Type B pancreatic cell (in vitro differentiated cells): Measurements from ENCODE around the gene CHTF18. TPM values are rescaled to one million over a fixed set of nuclear protein-coding genes. Genes with fewer than 3 reads are reported as not detected.

ENCODE experiments used
- DNase-seq: peaks from one replicate; pipeline ENCODE4 v3.0.0; 2021; ENCODE audit warnings: mixed read lengths; ENCODE audit not compliant: unreplicated experiment; ENCODE audit errors: extremely low spot score
- H3K27ac Mint-ChIP-seq: 2 replicates; pipeline ENCODE4 v1.8.0; 2021; ENCODE audit warnings: mild to moderate bottlenecking, mixed read lengths
- H3K27me3 Mint-ChIP-seq: 2 replicates; pipeline ENCODE4 v1.8.0; 2021; ENCODE audit warnings: mixed read lengths
- H3K36me3 Mint-ChIP-seq: 2 replicates; pipeline ENCODE4 v1.8.0; 2021; ENCODE audit warnings: mixed read lengths
- H3K4me1 Mint-ChIP-seq: one replicate; pipeline ENCODE4 v1.8.0; 2021; ENCODE audit warnings: mixed read lengths; ENCODE audit not compliant: unreplicated experiment
- H3K4me3 Mint-ChIP-seq: 2 replicates; pipeline ENCODE4 v1.8.0; 2021; ENCODE audit warnings: mild to moderate bottlenecking, mixed read lengths
- H3K9me3 Mint-ChIP-seq: 2 replicates; pipeline ENCODE4 v1.8.0; 2021; ENCODE audit warnings: mixed read lengths
- CTCF ChIP-seq: fragments of 200-600 bp; sonication (generic); conservative IDR thresholded peaks from 2 replicates; pipeline ENCODE4 v1.5.0; 2021; ENCODE audit warnings: antibody characterized with exemption, mild to moderate bottlenecking
- microRNA-seq: library from miRNA; unstranded; fragments of <30 nt; microRNA quantifications from one replicate; pipeline ENCODE4, GENCODE V29; 2020
- total RNA-seq: library from RNA; stranded (reverse); gene quantifications from 2 replicates; pipeline ENCODE4 v1.2.1, GENCODE V29; 2021; ENCODE audit warnings: low replicate concordance

The CHTF18 gene
- total RNA-seq, 1 donor from 2014 or later: 105 TPM

GRCh38 chr16:842711-843560 is 54.5 kb downstream of the CHTF18 start:
- DNase-seq: no peak
- Mint-ChIP-seq H3K4me1 (no peaks in the 10 kb centered on the region), H3K9me3 (no peaks in the 10 kb centered on the region), H3K27me3 (no peaks in the 10 kb centered on the region), H3K4me3 (no peak overlapping the region), H3K36me3 (no peaks in the 10 kb centered on the region), H3K27ac (no peak overlapping the region)
- TF ChIP-seq CTCF: no peak

- no peaks in the 10 kb centered on the region for H3K36me3 Mint-ChIP-seq
- no peak for TF ChIP-seq CTCF
- no peaks in the 10 kb centered on the region for H3K27me3 Mint-ChIP-seq
- no peaks in the 10 kb centered on the region for H3K4me1 Mint-ChIP-seq
- DNase-seq: no peak
- no peak overlapping the region for H3K4me3 Mint-ChIP-seq
- no peaks in the 10 kb centered on the region for H3K9me3 Mint-ChIP-seq
- no peak overlapping the region for H3K27ac Mint-ChIP-seq
Observed at GRCh38 chr16:843771-844170, 55.4 kb downstream of the CHTF18 start.

GRCh38 chr16:844638-845350 is 56.4 kb downstream of the CHTF18 start:
- no peak for DNase-seq
- TF ChIP-seq CTCF: no peak
- no peaks in the 10 kb centered on the region for H3K36me3 Mint-ChIP-seq
- no peaks in the 10 kb centered on the region for H3K4me1 Mint-ChIP-seq
- no peak overlapping the region for H3K4me3 Mint-ChIP-seq
- peaks cover under 1% of the 10 kb centered on the region for H3K9me3 Mint-ChIP-seq
- no peak overlapping the region for H3K27ac Mint-ChIP-seq
- H3K27me3 Mint-ChIP-seq: no peaks in the 10 kb centered on the region

- Mint-ChIP-seq H3K27me3 (no peaks in the 10 kb centered on the region), H3K9me3 (peaks cover 6% of the 10 kb centered on the region), H3K27ac (no peak overlapping the region), H3K36me3 (no peaks in the 10 kb centered on the region), H3K4me1 (no peaks in the 10 kb centered on the region), H3K4me3 (no peak overlapping the region)
- no peak for TF ChIP-seq CTCF
- DNase-seq: no peak
Observed at GRCh38 chr16:845351-845745, 56.9 kb downstream of the CHTF18 start.

DNA sequence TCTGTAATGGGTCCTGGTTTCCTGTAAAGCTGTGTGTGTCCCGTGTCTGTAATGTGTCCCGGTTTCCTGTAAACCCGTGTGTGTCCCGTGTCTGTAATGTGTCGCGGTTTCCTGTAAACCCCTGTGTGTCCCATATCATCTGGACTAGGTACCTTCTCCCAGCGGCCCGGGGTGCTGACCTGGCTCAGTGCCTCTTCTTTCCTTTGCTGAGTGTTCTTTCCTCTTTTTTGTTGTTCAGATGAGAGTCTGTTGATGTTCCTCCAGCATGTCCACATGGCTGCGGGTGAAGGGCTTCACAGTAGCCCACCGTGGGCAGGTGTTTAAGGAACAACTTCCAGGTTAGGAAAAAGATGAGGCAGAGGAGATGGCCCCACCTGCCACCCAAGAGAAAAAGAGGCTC is 58.7 kb downstream of the CHTF18 start:
- no peak for DNase-seq
- Mint-ChIP-seq H3K4me1 (no peaks in the 10 kb centered on the region), H3K27me3 (no peaks in the 10 kb centered on the region), H3K4me3 (no peak overlapping the region), H3K27ac (no peak overlapping the region), H3K36me3 (no peaks in the 10 kb centered on the region), H3K9me3 (peaks cover 8% of the 10 kb centered on the region)
- no peak for TF ChIP-seq CTCF

Small RNAs within 50 kb of the gene (microRNA-seq; reads per million reads assigned to microRNA genes)
- not detected for gene MIR662

Other genes starting within 250 kb of the CHTF18 start
- 0.12 TPM in 2 replicates for gene PRR35, start 228.2 kb upstream of the CHTF18 start, total RNA-seq
- gene NHLRC4, start 221.6 kb upstream of the CHTF18 start, total RNA-seq: 0.52 and 1.4 TPM in 2 replicates
- gene PIGQ, start 218.7 kb upstream of the CHTF18 start, total RNA-seq: 58.2 and 83.5 TPM in 2 replicates
- 21.4 and 26.5 TPM in 2 replicates for gene RAB40C, start 198.6 kb upstream of the CHTF18 start, total RNA-seq
- 0.71 and 9.0 TPM in 2 replicates for gene WFIKKN1, start 157.6 kb upstream of the CHTF18 start, total RNA-seq
- 74.4 and 77.0 TPM in 2 replicates for gene METTL26, start 152.3 kb upstream of the CHTF18 start, total RNA-seq
- 36.8 and 39.1 TPM in 2 replicates for gene MCRIP2, start 146.8 kb upstream of the CHTF18 start, total RNA-seq
- 75.8 and 102 TPM in 2 replicates for gene WDR90, start 139.3 kb upstream of the CHTF18 start, total RNA-seq
- gene RHOT2, start 120.5 kb upstream of the CHTF18 start, total RNA-seq: 146 and 163 TPM in 2 replicates
- gene RHBDL1, start 112.9 kb upstream of the CHTF18 start, total RNA-seq: 2.2 and 2.7 TPM in 2 replicates
- gene STUB1, start 108.2 kb upstream of the CHTF18 start, total RNA-seq: 74.7 and 80.3 TPM in 2 replicates
- gene JMJD8, start 104.3 kb upstream of the CHTF18 start, total RNA-seq: 63.3 and 65.2 TPM in 2 replicates
- 18.2 and 21.0 TPM in 2 replicates for gene WDR24, start 98.2 kb upstream of the CHTF18 start, total RNA-seq
- 3.9 and 4.3 TPM in 2 replicates for gene FBXL16, start 82.8 kb upstream of the CHTF18 start, total RNA-seq
- 37.0 and 97.1 TPM in 2 replicates for gene METRN, start 73.5 kb upstream of the CHTF18 start, total RNA-seq
- 33.5 and 34.8 TPM in 2 replicates for gene ANTKMT, start 67.5 kb upstream of the CHTF18 start, total RNA-seq
- gene CCDC78, start 62.2 kb upstream of the CHTF18 start, total RNA-seq: 1.2 and 3.9 TPM in 2 replicates
- gene HAGHL, start 61.5 kb upstream of the CHTF18 start, total RNA-seq: 5.6 and 8.5 TPM in 2 replicates
- gene CIAO3, start 47.6 kb upstream of the CHTF18 start, total RNA-seq: 41.4 and 44.5 TPM in 2 replicates
- 0.77 and 0.81 TPM in 2 replicates for gene MSLN, start 27.9 kb upstream of the CHTF18 start, total RNA-seq
- 23.7 and 26.6 TPM in 2 replicates for gene RPUSD1, start 239 bp upstream of the CHTF18 start, total RNA-seq
- not detected in 2 replicates for gene GNG13, start 12.1 kb downstream of the CHTF18 start, total RNA-seq
- 20.8 and 21.4 TPM in 2 replicates for gene LMF1, start 182.4 kb downstream of the CHTF18 start, total RNA-seq
- gene SOX8, start 193.2 kb downstream of the CHTF18 start, total RNA-seq: 1.4 and 6.7 TPM in 2 replicates